A549 (cell line): ENCODE results near the gene MT3.

Experiments used
- EHF ChIP-seq: fragments of 250-450 bp; sonication (Bioruptor Pico); IDR thresholded peaks from 2 replicates; pipeline ENCODE4 v1.5.0; 2020; ENCODE audit warnings: mild to moderate bottlenecking
- EHMT2 ChIP-seq: fragments of 200-600 bp; sonication (generic); IDR thresholded peaks from 2 replicates; pipeline ENCODE4 v1.6.1; 2016; ENCODE audit warnings: antibody characterized with exemption, low read depth, mild to moderate bottlenecking, moderate library complexity
- EP300 ChIP-seq, 2 experiments: fragments of >200 bp; sonication (Bioruptor Twin); formaldehyde crosslinking; IDR thresholded peaks; 2 replicates in 1 of 2; 3 replicates in 1 of 2; pipeline ENCODE4 v1.6.1; 2016 to 2017
- FOSL2 ChIP-seq, 2 experiments: fragments of 450-650 bp in 1 of 2; fragments of >200 bp in 1 of 2; sonication (Bioruptor Twin) in 1 of 2; formaldehyde crosslinking; IDR thresholded peaks; 2 replicates each; pipeline versions ENCODE4 v1.5.0 to v1.6.1; 2016 to 2020; ENCODE audit warnings: mild to moderate bottlenecking in 1 of 2, moderate library complexity in 1 of 2
- KDM1A ChIP-seq: fragments of 200-600 bp; sonication (generic); IDR thresholded peaks from 2 replicates; pipeline ENCODE4 v1.6.1; 2016; ENCODE audit warnings: low read depth, mild to moderate bottlenecking
- MAFK ChIP-seq: fragments of 450-650 bp; IDR thresholded peaks from 2 replicates; pipeline ENCODE4 v1.6.1; 2014; ENCODE audit not compliant: partially characterized antibody
- MYC ChIP-seq: IDR thresholded peaks from 2 replicates; pipeline ENCODE4 v1.6.1; 2012; ENCODE audit warnings: mild to moderate bottlenecking, inconsistent platforms, low read length, improper control_type of control experiment, borderline replicate concordance
- POLR2A ChIP-seq: IDR thresholded peaks from 2 replicates; pipeline ENCODE4 v1.6.1; 2012; ENCODE audit warnings: mild to moderate bottlenecking, low read length
- TF ChIP-seq, protein P1 (sequence below): fragments of >200 bp; sonication (Bioruptor Twin); formaldehyde crosslinking; IDR thresholded peaks from 3 replicates; pipeline ENCODE4 v1.5.1; 2016

DNA sequence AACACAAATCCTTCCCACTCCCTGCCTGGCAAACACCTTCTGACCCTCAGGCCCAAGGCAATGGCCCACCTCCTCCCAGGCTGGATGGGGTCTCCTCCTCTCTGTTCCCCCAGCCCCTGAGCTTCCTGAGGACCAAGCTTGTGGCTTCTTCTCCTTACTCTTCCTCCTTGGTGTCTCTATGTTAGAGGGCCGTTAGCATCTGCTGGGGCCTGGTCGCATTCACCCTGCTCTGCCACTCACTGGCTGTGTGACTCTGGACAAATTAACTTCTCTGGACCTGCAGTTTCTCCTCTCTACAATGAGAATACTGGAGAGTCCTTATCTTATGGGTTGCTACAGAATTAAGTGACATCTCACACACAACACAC, 18.3 kb downstream of the MT3 start:
- TF ChIP-seq FOSL2 (IDR thresholded peaks at IDR 0.05) (no peak), FOSL2 (CRISPR knock-in tag; IDR thresholded peaks at IDR 0.05) (no peak), MYC (no peak), EHF (CRISPR knock-in tag) (no peak), POLR2A (no peak), EHMT2 (no peak), EP300 (IDR thresholded peaks at IDR 0.05) (no peak), MAFK (no peak), KDM1A (no peak)
- TF ChIP-seq, protein P1, sequence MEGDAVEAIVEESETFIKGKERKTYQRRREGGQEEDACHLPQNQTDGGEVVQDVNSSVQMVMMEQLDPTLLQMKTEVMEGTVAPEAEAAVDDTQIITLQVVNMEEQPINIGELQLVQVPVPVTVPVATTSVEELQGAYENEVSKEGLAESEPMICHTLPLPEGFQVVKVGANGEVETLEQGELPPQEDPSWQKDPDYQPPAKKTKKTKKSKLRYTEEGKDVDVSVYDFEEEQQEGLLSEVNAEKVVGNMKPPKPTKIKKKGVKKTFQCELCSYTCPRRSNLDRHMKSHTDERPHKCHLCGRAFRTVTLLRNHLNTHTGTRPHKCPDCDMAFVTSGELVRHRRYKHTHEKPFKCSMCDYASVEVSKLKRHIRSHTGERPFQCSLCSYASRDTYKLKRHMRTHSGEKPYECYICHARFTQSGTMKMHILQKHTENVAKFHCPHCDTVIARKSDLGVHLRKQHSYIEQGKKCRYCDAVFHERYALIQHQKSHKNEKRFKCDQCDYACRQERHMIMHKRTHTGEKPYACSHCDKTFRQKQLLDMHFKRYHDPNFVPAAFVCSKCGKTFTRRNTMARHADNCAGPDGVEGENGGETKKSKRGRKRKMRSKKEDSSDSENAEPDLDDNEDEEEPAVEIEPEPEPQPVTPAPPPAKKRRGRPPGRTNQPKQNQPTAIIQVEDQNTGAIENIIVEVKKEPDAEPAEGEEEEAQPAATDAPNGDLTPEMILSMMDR, result no peak
